Natural killer cell (primary cell): ENCODE measurements around the gene GATAD2A. TPM values are rescaled to one million over a fixed set of nuclear protein-coding genes. Genes with fewer than 3 reads are reported as not detected.

Experiments used
- ATAC-seq, 3 donors: fragments of 150-1000 bp in 2 of 3; fragments of 200-7000 bp in 1 of 3; cut with Tn5 transposase; 1 replicate in 1 of 3; 2 replicates in 2 of 3; pipeline ENCODE4 v1.10.0; 2021; ENCODE audit warnings: mild to moderate bottlenecking in 2 of 3, moderate library complexity in 2 of 3
- DNase-seq, 2 donors: peaks; one replicate each; pipeline versions ENCODE4 v3.0.0 to v3.0.0-alpha.2; 2013 to 2021; ENCODE audit warnings: mixed read lengths in 1 of 2
- H3K27ac ChIP-seq: one replicate; pipeline ENCODE4 v1.5.1; 2013; ENCODE audit warnings: mild to moderate bottlenecking, low read length
- H3K27me3 ChIP-seq: one replicate; pipeline ENCODE4 v1.6.1; 2013; ENCODE audit warnings: low read length; ENCODE audit not compliant: control insufficient read depth, insufficient read depth
- H3K36me3 ChIP-seq: one replicate; pipeline ENCODE4 v1.6.1; 2013; ENCODE audit warnings: low read length; ENCODE audit not compliant: control insufficient read depth, insufficient read depth
- H3K4me1 ChIP-seq: one replicate; pipeline ENCODE4 v1.6.1; 2013; ENCODE audit warnings: low read length; ENCODE audit not compliant: control insufficient read depth, insufficient read depth
- H3K4me3 ChIP-seq: one replicate; pipeline ENCODE4 v1.5.1; 2013; ENCODE audit warnings: low read length
- H3K9me3 ChIP-seq: one replicate; pipeline ENCODE4 v1.6.1; 2013; ENCODE audit warnings: low read length; ENCODE audit not compliant: control insufficient read depth, insufficient read depth
- H3K27ac Mint-ChIP-seq, 2 donors: one replicate each; pipeline ENCODE4 v1.8.0; 2022; ENCODE audit warnings: mild to moderate bottlenecking in 2 of 2, mixed read lengths in 2 of 2, moderate library complexity in 1 of 2
- H3K27me3 Mint-ChIP-seq, 2 donors: one replicate each; pipeline ENCODE4 v1.8.0; 2022; ENCODE audit warnings: low read depth in 2 of 2, mixed read lengths in 2 of 2
- H3K36me3 Mint-ChIP-seq: one replicate; pipeline ENCODE4 v1.8.0; 2022; ENCODE audit warnings: mixed read lengths
- H3K4me1 Mint-ChIP-seq, 2 donors: one replicate each; pipeline ENCODE4 v1.8.0; 2022; ENCODE audit warnings: mixed read lengths in 2 of 2
- H3K4me3 Mint-ChIP-seq: one replicate; pipeline ENCODE4 v1.8.0; 2022; ENCODE audit warnings: mild to moderate bottlenecking, moderate library complexity, mixed read lengths
- H3K9me3 Mint-ChIP-seq, 2 donors: one replicate each; pipeline ENCODE4 v1.8.0; 2022; ENCODE audit warnings: mixed read lengths in 2 of 2
- CTCF ChIP-seq: fragments of 200-600 bp; IDR thresholded peaks from one replicate; pipeline ENCODE4 v1.8.0; 2022; ENCODE audit warnings: antibody characterized with exemption
- WGBS: methylation state at CpG from one replicate; pipeline ENCODE4 v1.1.7; 2013; ENCODE audit warnings: missing lambda C conversion rate; ENCODE audit not compliant: insufficient coverage; 5-methylcytosine and 5-hydroxymethylcytosine counted together
- intact Hi-C: fragments of 100-400 bp; cut with micrococcal nuclease; formaldehyde crosslinking; loops from one replicate; pipeline ENCODE4 v1.14.2; 2022
- total RNA-seq, 4 donors: library from RNA; stranded (reverse); fragments of 120-200 nt in 1 of 4; gene quantifications; one replicate each; pipeline versions ENCODE4 v1.2.3 to v1.2.4, GENCODE V29; 2013 to 2022

The GATAD2A gene
- total RNA-seq, 3 donors from 2014 or later (not counting 1 experiment from before 2014, with no cell fraction given): 209 to 232 (median 230) TPM

DNA sequence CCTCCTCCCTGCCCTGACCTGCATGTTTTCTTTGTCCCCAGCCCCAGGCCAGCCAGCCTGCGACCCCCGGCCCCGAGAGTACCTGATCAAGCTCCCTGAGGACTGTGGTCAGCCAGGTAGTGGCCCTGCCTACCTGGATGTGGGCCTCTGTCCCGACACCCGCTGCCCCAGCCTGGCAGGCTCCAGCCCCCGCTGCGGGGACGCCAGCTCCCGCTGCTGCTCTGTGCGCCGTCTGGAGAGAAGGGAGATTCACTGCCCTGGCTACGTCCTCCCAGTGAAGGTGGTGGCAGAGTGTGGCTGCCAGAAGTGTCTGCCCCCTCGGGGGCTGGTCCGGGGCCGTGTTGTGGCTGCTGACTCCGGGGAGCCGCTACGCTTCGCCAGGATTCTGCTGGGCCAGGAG, 138.2 kb downstream of the GATAD2A start:
- Mint-ChIP-seq H3K36me3 (no peaks in the 10 kb centered on the region), H3K4me3 (no peak overlapping the region), H3K4me1 (peaks cover 5 to 22% of the 10 kb centered on the region in 2 donors), H3K9me3 (no peaks in the 10 kb centered on the region), H3K27ac (no peak overlapping the region), H3K27me3 (peaks cover 0 to 10% of the 10 kb centered on the region in 2 donors)
- no peak for TF ChIP-seq CTCF
- intact Hi-C loops: no loop called here
- WGBS: 92% methylated on average over 19 of the region's 19 CpGs
- no peak overlapping the region for H3K27ac ChIP-seq
- no peaks in the 10 kb centered on the region for H3K36me3 ChIP-seq
- no peak overlapping the region for H3K4me3 ChIP-seq
- ATAC-seq: no peak
- peaks cover 13% of the 10 kb centered on the region for H3K27me3 ChIP-seq
- H3K4me1 ChIP-seq: peaks cover 24% of the 10 kb centered on the region
- DNase-seq: no peak
- no peaks in the 10 kb centered on the region for H3K9me3 ChIP-seq

- Mint-ChIP-seq H3K27me3 (peaks cover 0 to 9% of the 10 kb centered on the region in 2 donors), H3K36me3 (no peaks in the 10 kb centered on the region), H3K9me3 (no peaks in the 10 kb centered on the region), H3K27ac (no peak overlapping the region), H3K4me3 (no peak overlapping the region), H3K4me1 (peaks cover 0 to 16% of the 10 kb centered on the region in 2 donors)
- WGBS: 86% methylated on average over 75 of the region's 75 CpGs
- DNase-seq (no peak), ATAC-seq (no peak)
- Histone ChIP-seq H3K27me3 (peaks cover 13% of the 10 kb centered on the region), H3K27ac (no peak overlapping the region), H3K4me3 (no peak overlapping the region), H3K9me3 (no peaks in the 10 kb centered on the region), H3K4me1 (peaks cover 20% of the 10 kb centered on the region), H3K36me3 (no peaks in the 10 kb centered on the region)
- no peak for TF ChIP-seq CTCF
- intact Hi-C loops: no loop called here
Observed at GRCh38 chr19:19544257-19544953, 138.9 kb downstream of the GATAD2A start.

DNA sequence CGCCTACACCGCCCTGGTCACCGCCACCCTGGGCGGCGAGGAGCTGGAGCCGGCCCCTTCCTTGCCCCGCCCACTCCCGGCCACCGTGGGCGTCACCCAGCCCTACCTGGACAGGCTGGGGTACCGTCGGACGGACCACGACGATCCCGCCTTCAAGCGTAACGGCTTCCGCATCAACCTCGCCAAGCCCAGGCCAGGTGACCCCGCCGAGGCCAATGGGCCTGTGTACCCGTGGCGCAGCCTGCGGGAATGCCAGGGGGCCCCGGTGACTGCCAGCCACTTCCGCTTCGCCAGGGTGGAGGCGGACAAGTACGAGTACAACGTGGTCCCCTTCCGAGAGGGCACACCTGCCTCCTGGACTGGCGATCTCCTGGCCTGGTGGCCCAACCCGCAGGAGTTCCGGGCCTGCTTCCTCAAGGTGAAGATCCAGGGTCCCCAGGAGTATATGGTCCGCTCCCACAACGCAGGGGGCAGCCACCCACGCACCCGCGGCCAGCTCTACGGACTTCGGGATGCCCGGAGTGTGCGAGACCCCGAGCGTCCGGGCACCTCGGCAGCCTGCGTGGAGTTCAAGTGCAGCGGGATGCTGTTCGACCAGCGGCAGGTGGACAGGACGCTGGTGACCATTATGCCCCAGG, 139.6 kb downstream of the GATAD2A start:
- Mint-ChIP-seq H3K36me3 (no peaks in the 10 kb centered on the region), H3K4me1 (peaks cover 0 to 16% of the 10 kb centered on the region in 2 donors), H3K4me3 (no peak overlapping the region), H3K9me3 (no peaks in the 10 kb centered on the region), H3K27ac (no peak overlapping the region), H3K27me3 (peaks cover 0 to 9% of the 10 kb centered on the region in 2 donors)
- ATAC-seq (no peak), DNase-seq (no peak)
- no peak for TF ChIP-seq CTCF
- no peak overlapping the region for H3K27ac ChIP-seq
- H3K36me3 ChIP-seq: no peaks in the 10 kb centered on the region
- no peaks in the 10 kb centered on the region for H3K9me3 ChIP-seq
- WGBS: 89% methylated on average over 53 of the region's 53 CpGs
- intact Hi-C loops: no loop called here
- H3K4me3 ChIP-seq: no peak overlapping the region
- peaks cover 13% of the 10 kb centered on the region for H3K27me3 ChIP-seq
- peaks cover 20% of the 10 kb centered on the region for H3K4me1 ChIP-seq
